ENCODE measurements around the gene LPP.
A peak's percentile ranks its signal among the peaks of the same experiment; 100 is the strongest.

The LPP gene

DNA sequence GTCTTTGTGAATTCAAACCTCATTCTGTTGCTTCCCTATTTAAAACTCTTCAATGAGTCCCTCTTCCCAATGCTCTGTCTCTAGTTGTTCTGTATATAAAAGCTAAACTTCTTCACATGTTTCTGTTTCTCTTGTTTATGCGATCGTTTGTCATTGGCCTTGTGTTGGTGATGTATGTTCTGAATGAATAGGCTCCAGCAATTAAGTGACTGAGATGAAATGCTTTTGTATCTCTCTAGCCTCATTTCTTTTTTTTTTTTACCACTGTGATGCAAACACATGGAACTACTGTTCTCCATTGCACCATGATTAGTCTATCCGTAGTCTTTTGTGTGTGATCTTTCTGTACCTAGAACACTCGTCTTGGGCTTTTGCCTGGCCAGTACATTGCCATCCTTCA is 637.4 kb downstream of the LPP start:
- TF ChIP-seq, protein P1, sequence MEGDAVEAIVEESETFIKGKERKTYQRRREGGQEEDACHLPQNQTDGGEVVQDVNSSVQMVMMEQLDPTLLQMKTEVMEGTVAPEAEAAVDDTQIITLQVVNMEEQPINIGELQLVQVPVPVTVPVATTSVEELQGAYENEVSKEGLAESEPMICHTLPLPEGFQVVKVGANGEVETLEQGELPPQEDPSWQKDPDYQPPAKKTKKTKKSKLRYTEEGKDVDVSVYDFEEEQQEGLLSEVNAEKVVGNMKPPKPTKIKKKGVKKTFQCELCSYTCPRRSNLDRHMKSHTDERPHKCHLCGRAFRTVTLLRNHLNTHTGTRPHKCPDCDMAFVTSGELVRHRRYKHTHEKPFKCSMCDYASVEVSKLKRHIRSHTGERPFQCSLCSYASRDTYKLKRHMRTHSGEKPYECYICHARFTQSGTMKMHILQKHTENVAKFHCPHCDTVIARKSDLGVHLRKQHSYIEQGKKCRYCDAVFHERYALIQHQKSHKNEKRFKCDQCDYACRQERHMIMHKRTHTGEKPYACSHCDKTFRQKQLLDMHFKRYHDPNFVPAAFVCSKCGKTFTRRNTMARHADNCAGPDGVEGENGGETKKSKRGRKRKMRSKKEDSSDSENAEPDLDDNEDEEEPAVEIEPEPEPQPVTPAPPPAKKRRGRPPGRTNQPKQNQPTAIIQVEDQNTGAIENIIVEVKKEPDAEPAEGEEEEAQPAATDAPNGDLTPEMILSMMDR (IDR thresholded peaks at IDR 0.05; ENCODE audit: low read depth, low read length, missing control alignments): no peak
- H3K4me3 ChIP-seq (replicated peaks; ENCODE audit: low read depth, low read length): no peak overlapping the region
- no peak for DNase-seq (ENCODE audit: extremely low read depth, low read depth)

DNA sequence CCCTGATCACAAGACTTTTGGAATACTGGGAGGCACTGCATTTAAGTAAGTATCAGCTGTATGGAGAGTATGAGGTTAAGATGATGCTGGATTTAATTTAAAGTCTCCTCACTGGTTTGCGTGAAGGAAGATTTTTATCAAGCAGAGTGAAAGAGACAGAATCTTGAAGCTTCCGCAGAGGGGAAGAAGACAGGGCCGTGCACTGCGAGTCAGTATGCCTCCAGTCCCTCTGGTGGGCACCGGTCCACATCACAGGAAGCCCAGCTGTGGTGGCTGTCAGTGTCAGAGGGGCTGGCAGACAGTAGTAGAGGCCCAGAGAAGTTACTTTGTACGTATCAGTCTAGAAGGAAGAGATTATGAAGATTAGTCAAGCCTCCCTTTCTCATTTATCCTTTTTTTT is 638.8 kb downstream of the LPP start:
- H3K4me3 ChIP-seq (replicated peaks; ENCODE audit: low read depth, low read length): no peak overlapping the region
- TF ChIP-seq, protein P1 (IDR thresholded peaks at IDR 0.05; ENCODE audit: low read depth, low read length, missing control alignments): peak; percentile 31
- DNase-seq (ENCODE audit: extremely low read depth, low read depth): no peak

DNA sequence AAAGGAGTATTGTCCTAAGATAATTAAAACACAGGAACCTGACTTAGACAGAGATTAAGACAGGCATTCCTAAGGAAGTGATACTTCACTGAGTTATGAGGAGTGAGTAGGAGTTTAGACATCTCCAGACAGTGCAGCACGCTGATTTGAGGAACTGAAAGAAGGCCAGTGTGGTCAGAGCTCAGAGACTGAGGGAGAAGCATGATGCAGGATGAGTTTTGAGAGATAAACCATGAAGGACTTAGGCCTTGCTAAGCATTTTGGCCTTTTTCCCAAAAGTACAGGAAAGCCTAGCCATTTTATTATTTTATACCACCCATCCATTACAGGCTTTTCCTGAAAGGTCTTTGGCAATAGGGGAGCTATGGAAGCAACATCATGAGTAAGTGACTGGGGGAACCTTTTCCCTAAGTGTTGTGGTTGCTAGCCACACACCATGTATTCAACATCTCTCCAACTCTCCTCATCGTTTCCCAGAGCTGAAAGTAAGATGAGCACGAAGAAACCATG is 642.2 kb downstream of the LPP start:
- peak; percentile 39 for DNase-seq (ENCODE audit: extremely low read depth, low read depth)
- no peak overlapping the region for H3K4me3 ChIP-seq (replicated peaks; ENCODE audit: low read depth, low read length)
- TF ChIP-seq, protein P1 (IDR thresholded peaks at IDR 0.05; ENCODE audit: low read depth, low read length, missing control alignments): no peak

DNA sequence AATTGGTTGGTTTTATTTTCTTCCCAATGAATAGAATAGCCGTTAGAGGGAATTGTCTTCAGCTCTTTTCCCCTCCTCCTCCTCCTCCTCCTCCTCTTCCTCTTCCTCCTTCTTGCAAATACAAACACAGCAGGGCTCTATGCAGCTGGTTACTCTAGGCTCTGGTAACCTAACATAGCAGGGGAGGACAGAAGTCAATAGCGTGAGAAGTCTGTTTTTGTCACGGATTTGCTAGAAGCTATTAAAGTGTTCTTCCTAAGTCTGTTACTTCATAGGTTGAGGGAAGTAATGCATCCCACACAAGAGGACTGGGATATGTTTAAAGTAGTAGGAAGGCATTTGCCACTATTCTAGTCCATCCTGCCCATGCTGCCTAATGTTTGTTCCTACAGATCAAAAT is 643.1 kb downstream of the LPP start:
- TF ChIP-seq, protein P1 (IDR thresholded peaks at IDR 0.05; ENCODE audit: low read depth, low read length, missing control alignments): no peak
- H3K4me3 ChIP-seq (replicated peaks; ENCODE audit: low read depth, low read length): no peak overlapping the region

DNA sequence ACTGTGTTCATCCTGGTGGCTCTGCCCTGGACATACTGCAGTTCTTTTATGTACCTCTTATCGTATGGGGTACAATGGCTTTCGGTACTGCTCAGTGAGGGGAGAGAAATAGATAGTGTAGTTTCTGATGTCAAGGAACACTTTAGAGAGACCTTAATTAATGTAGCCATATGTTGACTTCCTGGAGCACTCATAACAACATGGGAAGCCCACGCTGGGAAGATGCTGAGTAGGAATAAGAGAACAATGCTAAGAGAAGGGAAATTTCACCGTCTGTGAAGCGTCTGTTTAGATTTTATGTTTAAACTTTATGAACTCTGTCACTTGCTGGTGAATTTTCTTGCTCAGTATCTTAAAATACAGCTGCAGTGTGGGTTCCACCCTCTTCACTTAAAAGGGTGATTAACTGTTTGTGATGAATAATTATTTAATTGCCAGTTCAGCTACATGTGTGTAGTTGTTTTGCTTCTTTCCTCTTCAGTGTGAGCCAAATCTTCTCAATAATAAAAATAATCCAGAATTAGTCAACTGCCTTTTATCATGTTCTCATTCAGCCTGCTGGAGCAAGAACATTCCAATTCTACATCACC is 644.7 kb downstream of the LPP start:
- DNase-seq (ENCODE audit: extremely low read depth, low read depth): no peak
- TF ChIP-seq, protein P1 (IDR thresholded peaks at IDR 0.05; ENCODE audit: low read depth, low read length, missing control alignments): no peak
- H3K4me3 ChIP-seq (replicated peaks; ENCODE audit: low read depth, low read length): no peak overlapping the region

More for the DNA sequence above, 643.1 kb downstream of the LPP start:
- DNase-seq (ENCODE audit: extremely low read depth, low read depth): no peak

DNA sequence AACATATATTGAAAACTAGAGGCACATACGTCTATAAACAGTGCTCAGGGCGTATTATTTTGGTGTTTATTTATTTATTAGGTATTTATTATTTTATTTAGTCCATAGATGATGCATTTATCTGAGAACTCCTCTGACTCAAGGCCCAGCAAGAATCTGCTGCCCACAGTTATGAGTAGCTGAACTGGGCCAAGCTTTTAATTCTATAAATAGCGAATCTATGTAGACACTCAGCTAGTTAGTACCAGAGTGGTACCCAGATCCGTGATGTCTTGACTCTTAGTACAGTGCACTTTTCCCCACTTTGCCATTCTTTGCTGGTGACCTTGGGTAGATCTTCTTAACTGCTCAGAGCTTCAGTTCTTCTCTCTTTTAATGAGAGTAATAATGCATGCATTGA is 647.4 kb downstream of the LPP start:
- DNase-seq (ENCODE audit: extremely low read depth, low read depth): no peak
- no peak overlapping the region for H3K4me3 ChIP-seq (replicated peaks; ENCODE audit: low read depth, low read length)
- TF ChIP-seq, protein P1 (IDR thresholded peaks at IDR 0.05; ENCODE audit: low read depth, low read length, missing control alignments): no peak

DNA sequence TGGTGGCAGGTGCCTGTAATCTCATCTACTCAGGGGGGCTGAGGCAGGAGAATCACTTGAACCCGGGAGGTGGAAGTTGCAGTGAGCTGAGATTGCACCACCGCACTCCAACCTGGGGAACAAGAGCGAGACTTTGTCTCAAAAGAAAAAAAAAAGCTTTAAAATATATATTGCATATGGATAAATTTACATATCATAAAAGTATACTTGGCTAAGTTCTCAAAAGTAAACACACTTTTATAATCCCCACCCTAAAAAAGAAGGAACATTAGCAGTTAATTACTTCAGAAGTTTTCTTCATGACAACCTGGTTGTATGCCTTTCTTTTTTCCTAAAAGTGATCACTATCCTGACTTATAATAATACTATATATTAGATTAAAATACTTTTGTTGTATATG is 648.7 kb downstream of the LPP start:
- DNase-seq (ENCODE audit: extremely low read depth, low read depth): no peak
- TF ChIP-seq, protein P1 (IDR thresholded peaks at IDR 0.05; ENCODE audit: low read depth, low read length, missing control alignments): no peak
- no peak overlapping the region for H3K4me3 ChIP-seq (replicated peaks; ENCODE audit: low read depth, low read length)
